PC-3 (cell line): Measurements from ENCODE around the gene MRPL41.

Experiments
- EZH2 ChIP-seq: fragments of 300-600 bp; sonication (generic); IDR thresholded peaks from one replicate; pipeline ENCODE4 v1.6.1; 2017; ENCODE audit warnings: antibody characterized with exemption, mild to moderate bottlenecking, low read length; ENCODE audit not compliant: unreplicated experiment
- TF ChIP-seq, protein P1 (sequence below): fragments of 300-600 bp; sonication (generic); conservative IDR thresholded peaks from 2 replicates; pipeline ENCODE4 v1.5.1; 2017; ENCODE audit warnings: antibody characterized with exemption, low read depth, mild to moderate bottlenecking, low read length

DNA sequence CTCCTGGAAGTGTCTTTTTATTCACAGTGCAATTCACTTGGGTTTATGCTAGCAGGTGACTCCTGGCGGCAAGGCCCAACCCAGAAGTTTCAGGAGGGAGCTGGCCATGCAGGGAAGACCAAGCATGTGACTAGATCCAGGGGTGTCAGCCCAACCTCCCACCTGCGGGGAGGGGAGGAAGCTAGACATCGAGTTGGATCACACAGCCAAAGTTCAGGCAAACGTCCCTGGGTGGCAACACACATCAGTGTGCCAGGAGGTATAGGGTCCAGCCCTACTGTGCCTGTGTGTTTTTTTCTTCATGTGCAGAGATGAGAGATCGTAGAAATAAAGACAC is 26.7 kb upstream of the MRPL41 start:
- TF ChIP-seq, protein P1, sequence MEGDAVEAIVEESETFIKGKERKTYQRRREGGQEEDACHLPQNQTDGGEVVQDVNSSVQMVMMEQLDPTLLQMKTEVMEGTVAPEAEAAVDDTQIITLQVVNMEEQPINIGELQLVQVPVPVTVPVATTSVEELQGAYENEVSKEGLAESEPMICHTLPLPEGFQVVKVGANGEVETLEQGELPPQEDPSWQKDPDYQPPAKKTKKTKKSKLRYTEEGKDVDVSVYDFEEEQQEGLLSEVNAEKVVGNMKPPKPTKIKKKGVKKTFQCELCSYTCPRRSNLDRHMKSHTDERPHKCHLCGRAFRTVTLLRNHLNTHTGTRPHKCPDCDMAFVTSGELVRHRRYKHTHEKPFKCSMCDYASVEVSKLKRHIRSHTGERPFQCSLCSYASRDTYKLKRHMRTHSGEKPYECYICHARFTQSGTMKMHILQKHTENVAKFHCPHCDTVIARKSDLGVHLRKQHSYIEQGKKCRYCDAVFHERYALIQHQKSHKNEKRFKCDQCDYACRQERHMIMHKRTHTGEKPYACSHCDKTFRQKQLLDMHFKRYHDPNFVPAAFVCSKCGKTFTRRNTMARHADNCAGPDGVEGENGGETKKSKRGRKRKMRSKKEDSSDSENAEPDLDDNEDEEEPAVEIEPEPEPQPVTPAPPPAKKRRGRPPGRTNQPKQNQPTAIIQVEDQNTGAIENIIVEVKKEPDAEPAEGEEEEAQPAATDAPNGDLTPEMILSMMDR = no peak
- no peak for TF ChIP-seq EZH2
